ENCODE data around the gene HSF2. TPM values are rescaled to one million over a fixed set of nuclear protein-coding genes. Genes with fewer than 3 reads are reported as not detected.

Gene HSF2, protein sequence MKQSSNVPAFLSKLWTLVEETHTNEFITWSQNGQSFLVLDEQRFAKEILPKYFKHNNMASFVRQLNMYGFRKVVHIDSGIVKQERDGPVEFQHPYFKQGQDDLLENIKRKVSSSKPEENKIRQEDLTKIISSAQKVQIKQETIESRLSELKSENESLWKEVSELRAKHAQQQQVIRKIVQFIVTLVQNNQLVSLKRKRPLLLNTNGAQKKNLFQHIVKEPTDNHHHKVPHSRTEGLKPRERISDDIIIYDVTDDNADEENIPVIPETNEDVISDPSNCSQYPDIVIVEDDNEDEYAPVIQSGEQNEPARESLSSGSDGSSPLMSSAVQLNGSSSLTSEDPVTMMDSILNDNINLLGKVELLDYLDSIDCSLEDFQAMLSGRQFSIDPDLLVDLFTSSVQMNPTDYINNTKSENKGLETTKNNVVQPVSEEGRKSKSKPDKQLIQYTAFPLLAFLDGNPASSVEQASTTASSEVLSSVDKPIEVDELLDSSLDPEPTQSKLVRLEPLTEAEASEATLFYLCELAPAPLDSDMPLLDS
- 130 TPM for total RNA-seq

DNA sequence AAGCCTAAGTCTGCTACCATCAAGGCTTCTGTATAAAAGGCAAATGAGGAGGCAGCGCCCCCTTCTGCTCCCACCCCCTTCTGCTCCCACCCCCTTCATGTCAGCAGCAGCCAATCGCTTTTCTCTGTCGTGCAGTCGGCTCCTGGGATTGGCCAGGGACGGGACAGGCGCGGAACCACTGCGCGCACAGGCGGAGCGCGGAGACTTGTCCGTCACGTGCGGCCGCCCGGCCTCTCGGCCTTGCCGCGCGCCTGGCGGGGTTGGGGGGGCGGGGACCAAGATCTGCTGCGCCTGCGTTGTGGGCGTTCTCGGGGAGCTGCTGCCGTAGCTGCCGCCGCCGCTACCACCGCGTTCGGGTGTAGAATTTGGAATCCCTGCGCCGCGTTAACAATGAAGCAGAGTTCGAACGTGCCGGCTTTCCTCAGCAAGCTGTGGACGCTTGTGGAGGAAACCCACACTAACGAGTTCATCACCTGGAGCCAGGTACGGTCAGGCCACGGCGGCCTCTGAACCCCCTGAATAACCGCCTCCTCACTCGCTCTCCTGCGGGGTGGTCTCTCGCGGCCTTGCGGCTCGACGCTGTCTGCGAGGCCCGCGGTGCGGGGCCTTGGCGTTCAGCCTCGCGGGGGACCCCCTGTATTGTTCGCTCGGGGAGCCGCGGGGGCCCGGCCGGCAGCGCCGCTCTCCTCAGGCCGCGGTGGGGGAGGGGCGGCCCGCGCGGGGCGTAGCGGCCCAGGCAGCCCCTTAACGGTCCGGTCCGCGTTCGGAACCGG lies at the start of gene HSF2:
TSS of gene HSF2 (plus strand) at position 305 of the 773 bp plus-strand sequence. CDS start at position 391, 86 bp downstream.
- DNase-seq (ENCODE audit: low spot score in 2 of 2) = peak; percentile 89 to 90
- no peak for FAIRE-seq

DNA sequence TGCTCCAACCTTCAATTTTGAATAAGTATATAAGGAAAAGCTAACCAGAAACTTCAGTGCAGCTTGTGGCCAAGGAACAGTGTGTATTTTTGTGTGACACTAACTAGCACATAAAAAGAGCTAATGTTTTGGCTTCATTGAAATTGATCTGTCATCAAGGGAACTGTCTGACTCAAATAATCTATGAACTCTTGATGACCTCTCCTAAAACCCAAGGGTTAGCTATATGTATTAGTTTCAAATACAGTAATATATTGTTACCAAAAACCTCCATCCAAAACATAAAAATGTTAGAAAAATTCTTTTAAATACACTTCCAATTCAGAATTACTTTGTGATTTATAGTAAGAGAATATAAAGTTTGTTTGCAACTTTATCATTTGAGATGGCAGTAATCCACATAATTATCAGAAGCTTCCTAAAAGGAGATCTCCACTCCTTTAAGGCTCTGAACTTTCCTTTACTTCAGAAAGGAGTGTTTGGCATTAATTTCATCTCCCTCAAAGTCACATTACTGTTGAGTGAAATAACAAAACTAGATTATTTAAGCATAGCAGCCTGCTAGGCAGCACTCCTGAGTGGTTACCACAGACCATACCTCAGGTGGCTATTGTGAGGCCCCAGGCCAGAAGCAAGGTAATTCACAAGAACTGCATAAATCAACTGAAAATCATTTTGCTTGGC lies 46.3 kb upstream of the HSF2 start:
- no peak for FAIRE-seq
- no peak for DNase-seq (ENCODE audit: low spot score in 2 of 2)

- no peak for DNase-seq (ENCODE audit: low spot score in 2 of 2)
- no peak for FAIRE-seq
Measured at GRCh38 chr6:122360809-122361208, 38.6 kb upstream of the HSF2 start.

- DNase-seq (ENCODE audit: low spot score in 2 of 2) = no peak
- FAIRE-seq = no peak
Measured at GRCh38 chr6:122361314-122361979, 38.0 kb upstream of the HSF2 start.

GRCh38 chr6:122363769-122364483 lies 35.5 kb upstream of the HSF2 start:
- DNase-seq (ENCODE audit: low spot score in 2 of 2) (no peak), FAIRE-seq (no peak)

DNA sequence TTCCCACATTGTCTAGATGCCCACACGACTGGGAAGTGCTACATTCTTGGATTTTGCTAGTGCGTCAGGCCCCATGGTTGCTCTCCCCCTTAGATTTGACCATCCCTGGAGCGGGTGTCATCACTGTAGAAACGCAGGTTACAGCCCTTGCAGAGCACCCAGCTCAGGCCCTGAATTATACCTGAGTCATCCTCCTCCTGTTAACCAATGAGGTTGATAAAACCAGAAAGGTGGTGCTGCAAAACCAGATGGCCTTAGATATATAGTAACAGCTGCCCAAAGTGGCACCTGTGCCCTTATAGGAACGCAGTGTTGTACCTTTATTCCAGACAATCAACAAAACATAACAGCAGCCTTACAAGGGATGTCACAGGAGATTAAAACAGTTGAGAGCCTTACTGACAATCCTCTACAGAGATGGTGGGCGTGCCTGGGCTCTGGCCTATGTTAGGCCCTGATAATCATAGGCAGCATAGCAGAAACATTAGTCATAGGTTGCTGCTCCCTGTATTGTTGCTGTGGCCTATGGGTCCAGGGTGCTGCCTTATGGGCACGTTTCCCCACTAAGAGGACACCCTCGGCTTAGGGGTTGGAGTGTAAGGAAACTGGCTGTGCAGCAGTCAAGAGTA lies 33.6 kb upstream of the HSF2 start:
- DNase-seq (ENCODE audit: low spot score in 2 of 2) = no peak
- no peak for FAIRE-seq

- DNase-seq (ENCODE audit: low spot score in 2 of 2) (no peak), FAIRE-seq (no peak)
Measured at GRCh38 chr6:122367171-122367570, 32.3 kb upstream of the HSF2 start.

DNA sequence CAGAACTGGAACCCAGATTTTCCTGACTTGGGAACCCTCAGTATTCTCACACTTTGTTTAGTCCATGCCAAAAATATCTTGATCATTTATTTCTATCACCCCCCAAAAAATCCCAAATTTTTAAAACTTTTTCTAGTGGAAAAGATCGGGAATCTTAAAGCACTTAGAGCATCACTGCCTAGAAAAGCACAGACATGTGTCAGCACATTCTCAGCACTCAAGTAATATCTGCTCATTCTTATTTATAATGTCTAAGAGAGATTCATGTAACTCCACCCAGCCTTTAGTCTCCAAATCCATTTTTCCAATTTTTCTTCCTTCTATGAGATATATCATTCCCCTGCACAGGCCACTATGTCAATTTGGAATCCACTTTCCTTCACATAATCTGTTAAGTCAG lies 29.9 kb upstream of the HSF2 start:
- no peak for FAIRE-seq
- no peak for DNase-seq (ENCODE audit: low spot score in 2 of 2)

DNA sequence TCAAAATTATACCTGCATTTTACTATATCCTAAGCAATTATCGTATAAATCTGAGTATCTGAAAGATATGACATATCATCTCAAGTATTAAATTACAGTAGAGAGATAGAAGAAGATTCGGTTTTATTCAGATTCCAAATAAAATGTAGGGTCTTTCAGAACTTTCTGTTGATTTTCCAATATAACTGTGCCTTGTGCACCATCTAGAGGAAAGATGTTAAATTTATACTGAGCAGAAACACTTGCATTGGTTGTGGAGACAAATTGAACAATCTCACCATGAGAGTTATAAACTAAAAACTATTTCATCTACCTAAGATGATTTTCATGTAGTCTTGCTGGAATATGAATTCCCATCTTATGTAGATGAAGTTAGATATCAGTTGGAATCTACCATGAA lies 26.8 kb upstream of the HSF2 start:
- DNase-seq (ENCODE audit: low spot score in 2 of 2) (peak in 1 of 2 donors; percentile 4), FAIRE-seq (peak; percentile 31)

- DNase-seq (ENCODE audit: low spot score in 2 of 2) = no peak
- no peak for FAIRE-seq
Measured at GRCh38 chr6:122374307-122374706, 25.1 kb upstream of the HSF2 start.

GRCh38 chr6:122376246-122376645 lies 23.2 kb upstream of the HSF2 start:
- DNase-seq (ENCODE audit: low spot score in 2 of 2) = no peak
- no peak for FAIRE-seq

- FAIRE-seq (peak; percentile 8), DNase-seq (ENCODE audit: low spot score in 2 of 2) (peak in 1 of 2 donors; percentile 12)
Measured at GRCh38 chr6:122381494-122382265, 17.8 kb upstream of the HSF2 start.

DNA sequence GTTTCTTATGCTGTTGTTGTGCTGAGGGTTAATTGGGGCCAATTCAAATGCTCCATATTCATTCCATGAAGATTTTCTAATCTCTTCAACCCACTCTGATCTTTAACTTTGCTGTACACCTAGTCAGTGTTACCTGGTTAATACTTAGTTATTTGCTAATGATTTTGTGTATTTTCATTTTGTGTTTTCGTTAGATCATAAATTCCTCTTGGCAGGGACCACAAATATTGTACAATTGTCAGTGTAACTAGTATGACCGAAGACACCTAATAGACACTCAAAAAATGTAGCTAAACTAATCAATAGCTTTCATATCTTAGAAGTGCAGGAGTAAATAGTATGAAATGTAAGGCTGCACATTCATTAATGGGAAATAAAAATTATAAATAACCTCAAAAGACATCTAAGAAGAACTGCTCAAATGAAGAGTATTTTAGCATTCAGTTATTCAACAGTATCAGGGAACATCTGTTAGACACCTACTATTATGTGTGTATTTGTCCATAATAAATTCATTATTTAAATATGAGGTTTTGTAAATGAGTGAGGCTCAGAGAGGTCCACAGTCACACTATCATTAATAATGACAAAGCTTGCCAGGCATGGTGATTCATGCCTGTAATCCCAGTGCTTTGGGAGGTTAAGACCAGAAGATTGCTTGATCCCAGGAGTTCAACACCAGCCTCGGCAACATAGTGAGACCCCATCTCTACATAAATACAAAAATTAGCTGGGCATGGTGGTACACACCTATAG lies 13.4 kb upstream of the HSF2 start:
- FAIRE-seq (no peak), DNase-seq (ENCODE audit: low spot score in 2 of 2) (no peak)

DNA sequence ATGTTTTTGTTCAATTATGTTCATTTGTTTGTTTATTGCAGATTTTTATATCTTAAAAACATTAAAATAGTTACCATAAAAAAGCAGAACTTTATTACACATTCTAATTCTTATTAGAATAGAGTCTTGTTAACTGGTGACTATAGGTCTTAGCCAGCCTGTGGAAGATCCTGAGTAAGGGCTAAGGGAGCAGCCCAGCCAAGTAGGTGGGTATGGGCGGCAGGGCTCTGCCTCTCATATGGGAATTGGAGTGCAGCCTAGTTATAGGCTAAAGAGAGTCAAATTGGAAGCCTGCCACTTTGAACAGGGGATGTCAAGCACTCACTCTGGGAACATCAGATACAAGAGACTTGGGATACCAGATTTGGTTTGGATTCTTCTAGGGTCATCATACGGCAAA lies 10.5 kb upstream of the HSF2 start:
- FAIRE-seq (no peak), DNase-seq (ENCODE audit: low spot score in 2 of 2) (no peak)

DNA sequence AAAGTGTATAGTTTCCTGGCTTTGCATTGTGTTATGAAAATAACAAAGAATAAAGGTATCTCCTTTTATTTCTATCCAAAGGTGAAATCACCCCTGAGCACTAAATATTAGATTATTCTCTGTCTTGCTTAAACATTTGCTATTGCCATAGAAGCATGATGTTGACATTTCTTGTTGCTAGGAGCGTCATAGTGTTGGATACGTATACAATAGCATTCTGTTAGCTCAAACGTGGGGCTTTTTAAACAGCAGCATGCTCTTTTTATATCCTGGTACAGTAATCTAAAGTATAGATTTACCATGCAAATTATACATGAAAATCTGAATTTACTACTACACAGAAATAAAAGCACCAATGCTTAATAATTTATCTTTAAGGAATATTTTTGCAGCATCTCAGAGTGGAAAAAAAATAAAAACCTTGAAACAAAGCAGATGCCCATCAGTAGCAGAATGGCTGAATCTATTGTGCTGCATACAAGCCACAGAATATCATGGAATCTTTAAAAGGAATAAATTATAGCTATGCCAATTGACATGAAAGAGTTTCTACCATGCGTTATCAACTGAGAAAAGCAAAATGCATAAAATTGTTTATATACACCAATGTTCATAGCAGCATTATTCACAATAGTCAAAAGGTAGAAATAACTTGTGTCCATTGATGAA lies 9.6 kb upstream of the HSF2 start:
- no peak for DNase-seq (ENCODE audit: low spot score in 2 of 2)
- FAIRE-seq = no peak

DNA sequence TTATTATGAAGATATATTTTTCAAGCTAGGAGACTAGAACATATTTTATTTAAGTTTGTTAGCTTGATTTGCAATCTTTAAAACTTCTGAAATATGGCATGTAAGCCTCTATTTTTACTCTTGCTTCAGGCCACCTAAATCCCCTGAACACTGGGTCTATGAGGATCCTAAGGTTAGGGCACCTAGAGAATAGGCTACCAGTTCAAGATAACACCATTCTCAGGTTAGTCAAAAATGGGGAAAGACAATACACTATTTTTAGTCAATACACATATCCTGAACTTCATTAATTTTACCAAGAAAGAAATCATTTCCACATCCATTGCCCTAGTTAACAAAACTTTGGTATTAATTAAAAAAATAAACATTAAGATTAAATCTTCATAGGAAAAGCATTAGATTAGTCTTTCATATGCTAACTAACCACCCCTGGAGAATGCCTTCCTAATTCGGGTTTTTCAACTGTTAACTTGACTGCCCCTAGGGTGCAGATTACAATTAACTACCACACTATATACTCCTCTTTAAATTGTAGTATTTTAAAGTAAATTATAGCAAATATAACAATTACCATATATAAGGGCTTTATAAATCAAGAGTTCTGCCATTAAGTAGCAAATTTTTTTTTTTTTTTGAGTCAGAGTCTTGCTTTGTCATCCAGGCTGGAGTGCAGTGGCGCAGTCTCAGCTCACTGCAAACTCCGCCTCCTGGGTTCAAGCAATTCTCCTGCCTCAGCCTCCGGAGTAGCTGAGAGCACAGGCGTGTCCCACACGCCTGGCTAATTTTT lies 6.7 kb upstream of the HSF2 start:
- no peak for FAIRE-seq
- DNase-seq (ENCODE audit: low spot score in 2 of 2) = no peak
